ENCODE data around the gene PTN.
"Not testable (repeated sequence)": the region's sequence is repeated elsewhere in the genome, so short reads cannot be mapped to it uniquely, and the experiment has no call there.

Gene PTN

GRCh38 chr7:137268001-137268865 lies 75.3 kb downstream of the PTN start:
- CTCF ChIA-PET; H3K4me3 ChIP-seq (ENCODE audit: control insufficient read depth in 1 of 7, extremely low read depth in 1 of 7, insufficient read depth in 4 of 7, low read depth in 2 of 7, low read length in 6 of 7); H3K27ac ChIP-seq (ENCODE audit: insufficient read depth in 1 of 2, low read depth in 1 of 2, low read length in 2 of 2, poor library complexity in 1 of 2, severe bottlenecking in 2 of 2); DNase-seq; H3K9me3 ChIP-seq (ENCODE audit: control extremely low read depth in 1 of 5, control insufficient read depth in 4 of 5, insufficient read depth in 2 of 5, low read depth in 1 of 5, low read length in 4 of 5); H3K36me3 ChIP-seq (ENCODE audit: control insufficient read depth in 4 of 4, insufficient read depth in 4 of 4, low read length in 3 of 4); H3K4me1 ChIP-seq (ENCODE audit: control extremely low read depth in 1 of 4, control insufficient read depth in 4 of 4, insufficient read depth in 4 of 4, low read length in 3 of 4); POLR2A ChIA-PET; H3K27me3 ChIP-seq (replicated peaks in 2 of 5; ENCODE audit: control insufficient read depth in 4 of 5, insufficient read depth in 5 of 5, low read length in 4 of 5): not testable (repeated sequence)
- 95% methylated on average over 32 of the region's 34 CpGs for WGBS (ENCODE audit: insufficient coverage)

DNA sequence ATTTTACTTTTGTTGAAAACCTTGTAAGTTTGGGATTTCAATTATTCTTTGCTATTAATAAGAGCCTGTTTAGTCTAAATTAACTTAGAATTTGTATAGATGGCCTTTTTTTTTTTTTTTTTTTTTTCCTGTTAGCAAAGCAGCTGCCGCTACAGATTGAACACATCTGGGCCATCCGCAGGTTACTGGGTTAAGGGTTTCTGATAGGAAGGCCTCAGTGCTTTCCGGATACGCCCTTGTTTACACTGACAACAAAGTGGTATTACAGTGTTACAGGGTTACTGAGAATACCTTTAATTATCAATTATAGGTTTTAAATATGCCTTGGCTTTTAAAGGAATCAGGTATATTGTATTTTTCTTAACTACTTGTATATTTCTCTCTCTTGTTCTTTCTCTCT lies 76.8 kb downstream of the PTN start:
- no peak overlapping the region for H3K27ac ChIP-seq (ENCODE audit: insufficient read depth in 1 of 2, low read depth in 1 of 2, low read length in 2 of 2, poor library complexity in 1 of 2, severe bottlenecking in 2 of 2)
- peaks cover 0 to 6% (median 0%) of the 10 kb centered on the region in 5 experiments for H3K9me3 ChIP-seq (ENCODE audit: control extremely low read depth in 1 of 5, control insufficient read depth in 4 of 5, insufficient read depth in 2 of 5, low read depth in 1 of 5, low read length in 4 of 5)
- H3K4me1 ChIP-seq (ENCODE audit: control extremely low read depth in 1 of 4, control insufficient read depth in 4 of 4, insufficient read depth in 4 of 4, low read length in 3 of 4) = no peaks in the 10 kb centered on the region
- H3K36me3 ChIP-seq (ENCODE audit: control insufficient read depth in 4 of 4, insufficient read depth in 4 of 4, low read length in 3 of 4) = no peaks in the 10 kb centered on the region
- POLR2A ChIA-PET = no interaction called here
- no peaks in the 10 kb centered on the region for H3K27me3 ChIP-seq (replicated peaks in 2 of 5; ENCODE audit: control insufficient read depth in 4 of 5, insufficient read depth in 5 of 5, low read length in 4 of 5)
- no peak for DNase-seq
- CTCF ChIA-PET = no interaction called here
- no peak overlapping the region for H3K4me3 ChIP-seq (ENCODE audit: control insufficient read depth in 1 of 7, extremely low read depth in 1 of 7, insufficient read depth in 4 of 7, low read depth in 2 of 7, low read length in 6 of 7)
- 97% methylated on average over 4 of the region's 4 CpGs for WGBS (ENCODE audit: insufficient coverage)

DNA sequence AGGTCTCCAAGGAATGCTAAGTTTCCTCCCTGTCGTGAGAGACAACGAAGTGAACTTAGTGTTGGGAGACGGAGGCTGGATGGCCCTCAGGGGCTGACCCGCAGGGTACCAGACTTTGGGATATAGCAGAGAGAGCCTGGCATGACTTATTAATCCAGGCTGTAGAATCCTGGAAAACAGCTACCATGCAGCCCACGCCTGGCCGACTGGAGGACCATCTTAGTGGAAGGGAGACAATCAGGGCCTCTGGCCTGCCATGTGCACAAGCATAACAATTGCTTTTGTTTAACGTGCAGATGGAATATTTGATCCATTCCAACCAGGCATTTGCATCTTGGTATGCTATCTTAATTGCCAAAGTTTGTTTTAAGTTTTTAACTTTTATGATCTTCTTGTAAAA lies 78.1 kb downstream of the PTN start:
- H3K27me3 ChIP-seq (replicated peaks in 2 of 5; ENCODE audit: control insufficient read depth in 4 of 5, insufficient read depth in 5 of 5, low read length in 4 of 5); POLR2A ChIA-PET; H3K4me3 ChIP-seq (ENCODE audit: control insufficient read depth in 1 of 7, extremely low read depth in 1 of 7, insufficient read depth in 4 of 7, low read depth in 2 of 7, low read length in 6 of 7); CTCF ChIA-PET; H3K9me3 ChIP-seq (ENCODE audit: control extremely low read depth in 1 of 5, control insufficient read depth in 4 of 5, insufficient read depth in 2 of 5, low read depth in 1 of 5, low read length in 4 of 5); DNase-seq; H3K27ac ChIP-seq (ENCODE audit: insufficient read depth in 1 of 2, low read depth in 1 of 2, low read length in 2 of 2, poor library complexity in 1 of 2, severe bottlenecking in 2 of 2); H3K4me1 ChIP-seq (ENCODE audit: control extremely low read depth in 1 of 4, control insufficient read depth in 4 of 4, insufficient read depth in 4 of 4, low read length in 3 of 4); H3K36me3 ChIP-seq (ENCODE audit: control insufficient read depth in 4 of 4, insufficient read depth in 4 of 4, low read length in 3 of 4): not testable (repeated sequence)
- WGBS (ENCODE audit: insufficient coverage) = 95% methylated on average over 4 of the region's 7 CpGs

DNA sequence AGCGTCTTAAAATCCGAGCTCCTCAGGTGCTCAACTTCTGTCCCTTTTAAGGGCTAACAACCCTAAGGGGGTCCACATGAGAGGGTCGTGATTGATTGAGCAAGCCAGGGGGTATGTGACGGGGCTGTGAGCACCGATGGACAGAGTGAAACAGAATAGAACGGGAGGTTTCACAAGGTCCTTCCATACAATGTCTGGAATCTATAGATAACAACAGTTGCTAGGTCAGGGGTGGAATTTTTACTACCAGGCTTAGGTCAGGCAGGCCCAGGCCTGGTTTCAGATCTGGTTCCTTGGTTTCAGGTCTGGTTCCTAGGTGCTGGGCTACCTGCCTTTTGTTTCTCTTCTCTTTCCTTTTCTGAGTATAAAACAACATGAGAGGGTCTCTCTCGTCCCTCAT lies 80.9 kb downstream of the PTN start:
- no peak for DNase-seq
- CTCF ChIA-PET = no interaction called here
- WGBS (ENCODE audit: insufficient coverage) = 94% methylated on average over 3 of the region's 7 CpGs

DNA sequence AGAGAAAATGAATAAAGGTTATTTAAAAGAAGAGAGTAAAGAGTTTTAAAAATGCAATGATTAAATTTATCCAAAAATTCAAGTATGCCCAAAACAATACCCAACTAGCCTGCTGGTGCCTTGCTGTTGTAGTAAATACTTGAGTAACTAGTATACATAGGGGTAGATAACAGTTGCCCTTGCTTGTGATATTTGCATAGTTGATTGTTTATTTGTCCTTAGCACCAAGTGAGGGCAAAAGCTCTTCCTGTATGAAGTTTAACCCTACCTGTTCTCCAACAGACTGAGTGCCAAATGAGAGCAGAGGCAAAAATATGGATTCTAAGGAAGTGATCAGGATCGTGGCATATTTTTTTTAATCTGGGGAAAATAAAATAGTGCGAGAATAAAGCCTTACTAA lies 85.0 kb downstream of the PTN start:
- no CpG with 5 or more reads among the region's 2 CpGs for WGBS (ENCODE audit: insufficient coverage)
- H3K4me1 ChIP-seq (ENCODE audit: control extremely low read depth in 1 of 4, control insufficient read depth in 4 of 4, insufficient read depth in 4 of 4, low read length in 3 of 4) = no peaks in the 10 kb centered on the region
- no peak for DNase-seq
- peaks cover 0 to 6% (median 0%) of the 10 kb centered on the region in 5 experiments for H3K9me3 ChIP-seq (ENCODE audit: control extremely low read depth in 1 of 5, control insufficient read depth in 4 of 5, insufficient read depth in 2 of 5, low read depth in 1 of 5, low read length in 4 of 5)
- no peaks in the 10 kb centered on the region for H3K36me3 ChIP-seq (ENCODE audit: control insufficient read depth in 4 of 4, insufficient read depth in 4 of 4, low read length in 3 of 4)
- peaks cover 0 to 2% (median 0%) of the 10 kb centered on the region in 5 experiments for H3K27me3 ChIP-seq (replicated peaks in 2 of 5; ENCODE audit: control insufficient read depth in 4 of 5, insufficient read depth in 5 of 5, low read length in 4 of 5)
- CTCF ChIA-PET = no interaction called here
- H3K27ac ChIP-seq (ENCODE audit: insufficient read depth in 1 of 2, low read depth in 1 of 2, low read length in 2 of 2, poor library complexity in 1 of 2, severe bottlenecking in 2 of 2) = no peak overlapping the region
- POLR2A ChIA-PET = no interaction called here
- H3K4me3 ChIP-seq (ENCODE audit: control insufficient read depth in 1 of 7, extremely low read depth in 1 of 7, insufficient read depth in 4 of 7, low read depth in 2 of 7, low read length in 6 of 7) = no peak overlapping the region

More for the DNA sequence above, 80.9 kb downstream of the PTN start:
- Histone ChIP-seq H3K9me3 (ENCODE audit: control extremely low read depth in 1 of 5, control insufficient read depth in 4 of 5, insufficient read depth in 2 of 5, low read depth in 1 of 5, low read length in 4 of 5) (peaks cover 0 to 6% (median 0%) of the 10 kb centered on the region in 5 experiments), H3K27me3 (replicated peaks in 2 of 5; ENCODE audit: control insufficient read depth in 4 of 5, insufficient read depth in 5 of 5, low read length in 4 of 5) (no peaks in the 10 kb centered on the region), H3K4me1 (ENCODE audit: control extremely low read depth in 1 of 4, control insufficient read depth in 4 of 4, insufficient read depth in 4 of 4, low read length in 3 of 4) (no peaks in the 10 kb centered on the region), H3K27ac (ENCODE audit: insufficient read depth in 1 of 2, low read depth in 1 of 2, low read length in 2 of 2, poor library complexity in 1 of 2, severe bottlenecking in 2 of 2) (no peak overlapping the region), H3K4me3 (ENCODE audit: control insufficient read depth in 1 of 7, extremely low read depth in 1 of 7, insufficient read depth in 4 of 7, low read depth in 2 of 7, low read length in 6 of 7) (no peak overlapping the region), H3K36me3 (ENCODE audit: control insufficient read depth in 4 of 4, insufficient read depth in 4 of 4, low read length in 3 of 4) (no peaks in the 10 kb centered on the region)
- POLR2A ChIA-PET = no interaction called here

- Histone ChIP-seq H3K27me3 (replicated peaks in 2 of 5; ENCODE audit: control insufficient read depth in 4 of 5, insufficient read depth in 5 of 5, low read length in 4 of 5) (peaks cover 0 to 2% (median 0%) of the 10 kb centered on the region in 5 experiments), H3K4me3 (ENCODE audit: control insufficient read depth in 1 of 7, extremely low read depth in 1 of 7, insufficient read depth in 4 of 7, low read depth in 2 of 7, low read length in 6 of 7) (no peak overlapping the region), H3K27ac (ENCODE audit: insufficient read depth in 1 of 2, low read depth in 1 of 2, low read length in 2 of 2, poor library complexity in 1 of 2, severe bottlenecking in 2 of 2) (no peak overlapping the region), H3K9me3 (ENCODE audit: control extremely low read depth in 1 of 5, control insufficient read depth in 4 of 5, insufficient read depth in 2 of 5, low read depth in 1 of 5, low read length in 4 of 5) (no peaks in the 10 kb centered on the region), H3K36me3 (ENCODE audit: control insufficient read depth in 4 of 4, insufficient read depth in 4 of 4, low read length in 3 of 4) (no peaks in the 10 kb centered on the region), H3K4me1 (ENCODE audit: control extremely low read depth in 1 of 4, control insufficient read depth in 4 of 4, insufficient read depth in 4 of 4, low read length in 3 of 4) (no peaks in the 10 kb centered on the region)
- ChIA-PET POLR2A (no interaction called here), CTCF (no interaction called here)
- DNase-seq = no peak
- WGBS (ENCODE audit: insufficient coverage) = 100% methylated on average over 2 of the region's 2 CpGs
Measured at GRCh38 chr7:137254766-137255165, 88.8 kb downstream of the PTN start.

GRCh38 chr7:137245890-137246289 lies 97.6 kb downstream of the PTN start:
- Histone ChIP-seq H3K4me3 (ENCODE audit: control insufficient read depth in 1 of 7, extremely low read depth in 1 of 7, insufficient read depth in 4 of 7, low read depth in 2 of 7, low read length in 6 of 7) (no peak overlapping the region), H3K4me1 (ENCODE audit: control extremely low read depth in 1 of 4, control insufficient read depth in 4 of 4, insufficient read depth in 4 of 4, low read length in 3 of 4) (no peaks in the 10 kb centered on the region), H3K36me3 (ENCODE audit: control insufficient read depth in 4 of 4, insufficient read depth in 4 of 4, low read length in 3 of 4) (no peaks in the 10 kb centered on the region), H3K9me3 (ENCODE audit: control extremely low read depth in 1 of 5, control insufficient read depth in 4 of 5, insufficient read depth in 2 of 5, low read depth in 1 of 5, low read length in 4 of 5) (no peaks in the 10 kb centered on the region), H3K27me3 (replicated peaks in 2 of 5; ENCODE audit: control insufficient read depth in 4 of 5, insufficient read depth in 5 of 5, low read length in 4 of 5) (no peaks in the 10 kb centered on the region), H3K27ac (ENCODE audit: insufficient read depth in 1 of 2, low read depth in 1 of 2, low read length in 2 of 2, poor library complexity in 1 of 2, severe bottlenecking in 2 of 2) (no peak overlapping the region)
- CTCF ChIA-PET = no interaction called here
- WGBS (ENCODE audit: insufficient coverage) = 100% methylated on average over 1 of the region's 2 CpGs
- no peak for DNase-seq
- POLR2A ChIA-PET = no interaction called here
